Measurements from ENCODE around the gene NRXN3. TPM values are rescaled to one million over a fixed set of nuclear protein-coding genes. Genes with fewer than 3 reads are reported as not detected.

The NRXN3 gene
- total and polyA plus RNA-seq, 2 of the 4 experiments (the other 2 are of a cell fraction), result 4.8 to 25.1 TPM

DNA sequence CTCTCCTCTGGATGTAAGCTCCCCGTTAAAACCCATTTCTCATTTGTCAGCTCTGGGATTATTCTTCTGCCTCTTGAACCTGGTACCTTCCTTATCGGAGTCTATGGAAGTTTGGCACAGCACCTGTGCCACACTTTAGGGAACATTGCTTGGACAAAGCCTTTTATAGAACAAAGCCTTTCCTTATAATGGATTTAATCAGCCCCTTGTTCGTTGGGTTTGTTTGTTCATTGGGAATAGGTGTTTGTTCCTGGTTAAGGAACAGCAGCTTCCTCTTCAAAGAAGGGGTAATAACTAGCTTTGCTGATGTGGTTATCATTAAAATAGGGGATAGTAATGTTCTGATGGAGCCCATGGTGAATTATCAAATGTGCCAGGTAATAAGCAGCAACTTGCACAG is 70.4 kb downstream of the NRXN3 start:
- Histone ChIP-seq H3K23ac (ENCODE audit: low read depth, low read length) (no peak overlapping the region), H2BK20ac (ENCODE audit: low read depth, low read length) (no peak overlapping the region), H3K79me1 (ENCODE audit: low read depth in 1 of 2, low read length in 2 of 2) (no peaks in the 10 kb centered on the region), H3K9ac (ENCODE audit: low read depth, low read length) (no peak overlapping the region), H3K56ac (ENCODE audit: extremely low read depth, insufficient read depth, low read length) (no peak overlapping the region), H4K91ac (ENCODE audit: insufficient read depth, low read depth, low read length) (no peak overlapping the region), H3K14ac (replicated peaks; ENCODE audit: low read depth, low read length) (no peak overlapping the region), H3K27me3 (ENCODE audit: control insufficient read depth, insufficient read depth, low read length) (no peaks in the 10 kb centered on the region), H2BK15ac (ENCODE audit: low read depth, low read length) (no peak overlapping the region), H3K36me3 (ENCODE audit: control insufficient read depth, insufficient read depth, low read length) (no peaks in the 10 kb centered on the region), H4K8ac (ENCODE audit: low read depth in 2 of 2, low read length in 2 of 2) (no peak overlapping the region), H2AK5ac (ENCODE audit: low read depth, low read length) (no peak overlapping the region), H3K9me1 (ENCODE audit: insufficient read depth, low read length) (no peaks in the 10 kb centered on the region), H2AK9ac (replicated peaks; ENCODE audit: low read depth, low read length, poor library complexity) (no peak overlapping the region), H3K4me2 (ENCODE audit: low read depth, low read length) (no peak overlapping the region), H4K5ac (ENCODE audit: low read depth, low read length) (no peak overlapping the region), H2BK5ac (ENCODE audit: low read depth, low read length, poor library complexity, severe bottlenecking) (no peak overlapping the region), H3K4me1 (ENCODE audit: control insufficient read depth, insufficient read depth, low read length) (no peaks in the 10 kb centered on the region), H3K27ac (ENCODE audit: insufficient read depth, low read length) (no peak overlapping the region), H2BK120ac (ENCODE audit: low read depth, low read length) (no peak overlapping the region), H4K20me1 (ENCODE audit: insufficient read depth, low read length) (no peaks in the 10 kb centered on the region), H2AFZ (replicated peaks; ENCODE audit: low read length, poor library complexity) (no peak overlapping the region), H3K4me3 (ENCODE audit: insufficient read depth, low read depth, low read length) (no peak overlapping the region), H3K9me3 (ENCODE audit: control insufficient read depth, insufficient read depth, low read length) (peaks cover 32% of the 10 kb centered on the region), H3K4ac (ENCODE audit: low read depth, low read length) (no peak overlapping the region), H3K18ac (ENCODE audit: low read depth, low read length) (no peak overlapping the region)
- in situ Hi-C loops (cut with MboI; ENCODE audit: low sequenced_read_pairs), result no loop called here
- intact Hi-C loops (cut with micrococcal nuclease), result no loop called here
- dilution Hi-C loops (cut with HindIII; ENCODE audit: low sequenced_read_pairs, unreplicated experiment), result no loop called here
- ATAC-seq (ENCODE audit: low read depth) (no peak), DNase-seq (no peak)
- ChIA-PET POLR2A (ENCODE audit: unreplicated experiment) (no interaction called here), CTCF (no interaction called here)
- no TSS peak for BruUV-seq (replicated peaks)
- no peak for TF ChIP-seq RFX5 (IDR thresholded peaks at IDR 0.05; ENCODE audit: low read depth, low read length)
- TF ChIP-seq ELK1 (IDR thresholded peaks at IDR 0.05; ENCODE audit: borderline replicate concordance, low read depth, low read length), result no peak
- no peak for TF ChIP-seq RCOR1 (IDR thresholded peaks at IDR 0.05; ENCODE audit: insufficient replicate concordance, low read length)
- no peak for TF ChIP-seq MAZ (IDR thresholded peaks at IDR 0.05; ENCODE audit: borderline replicate concordance, low read depth, low read length)
- no peak for TF ChIP-seq BHLHE40 (IDR thresholded peaks at IDR 0.05; ENCODE audit: low read depth, low read length)
- TF ChIP-seq MXI1 (IDR thresholded peaks at IDR 0.05; ENCODE audit: borderline replicate concordance, low read depth, low read length), result no peak
- WGBS, 2 experiments (ENCODE audit: extremely low coverage in 2 of 2, insufficient read length in 1 of 2), result no CpG with 5 or more reads among the region's 3 CpGs

Data from IMR-90 (cell line).